GM12873 (cell line): Measurements from ENCODE around the gene HEPHL1.

ENCODE experiments used
- CTCF ChIP-seq: IDR thresholded peaks from 2 replicates; pipeline ENCODE4 v1.5.1; 2012; ENCODE audit warnings: low read depth, mild to moderate bottlenecking, moderate library complexity, low read length, control low read depth; ENCODE audit not compliant: insufficient read depth; ENCODE audit errors: missing control alignments

HEPHL1 gene

DNA sequence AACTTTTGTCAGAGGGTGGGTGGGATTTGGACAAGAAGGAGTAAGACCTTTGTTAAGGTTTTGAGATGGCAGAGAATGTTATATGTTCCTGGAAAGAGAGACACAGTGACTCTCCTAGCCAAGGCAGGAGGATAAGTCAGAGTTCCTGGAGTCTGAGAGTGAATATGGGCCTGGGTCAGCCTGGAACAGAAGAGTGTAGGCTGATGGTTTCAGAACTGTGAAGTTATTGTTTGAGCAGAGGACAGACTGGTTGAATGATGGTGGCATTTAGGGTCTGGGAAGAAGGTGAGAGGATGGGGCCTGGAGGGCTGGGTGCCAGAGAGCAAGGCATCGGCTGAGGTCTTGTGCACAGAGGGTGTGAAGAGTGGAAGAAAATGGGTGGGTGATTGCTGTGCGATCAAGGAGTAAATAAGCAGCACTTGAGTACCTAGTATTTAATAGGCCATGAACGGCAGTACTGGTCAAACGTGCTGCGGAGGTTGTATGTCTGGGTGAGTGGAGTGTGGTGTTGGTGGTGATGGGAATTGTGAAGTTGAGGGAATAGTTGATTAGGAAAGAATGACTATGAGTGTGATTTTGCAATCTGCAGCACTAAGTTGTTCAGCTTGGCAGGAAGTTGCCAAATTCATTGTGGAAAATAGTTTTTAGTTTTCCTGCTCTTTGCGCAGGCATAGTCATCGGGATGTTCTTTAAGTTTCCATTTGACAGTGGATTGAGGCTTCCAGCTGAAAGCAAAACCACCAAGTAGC lies 109.3 kb downstream of the HEPHL1 start:
- no peak for TF ChIP-seq CTCF

DNA sequence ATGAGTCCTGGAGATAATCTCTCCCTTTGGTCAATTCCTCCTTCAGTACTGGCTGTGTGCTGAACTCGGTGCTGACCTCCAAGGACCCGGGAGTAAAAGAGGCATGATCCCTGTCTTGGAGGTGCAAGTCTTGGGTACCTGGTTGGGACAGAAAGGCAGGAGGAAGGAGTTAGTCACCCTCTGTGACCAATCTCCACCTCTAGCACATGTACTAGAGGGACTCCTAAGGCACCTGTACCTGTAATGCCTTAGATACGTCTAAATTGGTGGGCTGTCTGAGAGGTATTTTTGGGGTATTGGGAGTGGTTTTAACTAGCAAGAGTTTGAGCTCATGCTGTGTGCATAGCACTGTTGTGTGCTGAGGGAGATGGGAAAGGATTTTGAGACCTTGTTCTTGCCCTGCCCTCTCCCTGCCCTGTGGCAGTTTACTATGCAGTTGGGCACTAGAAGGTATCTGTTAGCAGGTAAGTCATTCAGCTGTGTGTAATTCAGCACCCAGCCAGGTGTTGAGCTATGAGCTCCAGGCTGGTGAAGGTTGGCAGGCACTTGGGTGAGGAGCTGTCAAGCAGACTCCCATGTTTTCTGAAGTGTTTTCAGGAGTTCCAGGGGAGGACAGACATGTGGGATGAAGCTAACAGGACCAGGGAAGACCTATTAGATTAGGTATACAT lies 110.0 kb downstream of the HEPHL1 start:
- TF ChIP-seq CTCF, result no peak

- no peak for TF ChIP-seq CTCF
Measured at GRCh38 chr11:94131718-94132115, 110.6 kb downstream of the HEPHL1 start.

GRCh38 chr11:94132152-94132558 lies 111.0 kb downstream of the HEPHL1 start:
- no peak for TF ChIP-seq CTCF

GRCh38 chr11:94132823-94133408 lies 111.8 kb downstream of the HEPHL1 start:
- TF ChIP-seq CTCF, result no peak

- TF ChIP-seq CTCF, result no peak
Measured at GRCh38 chr11:94133752-94134151, 112.6 kb downstream of the HEPHL1 start.

DNA sequence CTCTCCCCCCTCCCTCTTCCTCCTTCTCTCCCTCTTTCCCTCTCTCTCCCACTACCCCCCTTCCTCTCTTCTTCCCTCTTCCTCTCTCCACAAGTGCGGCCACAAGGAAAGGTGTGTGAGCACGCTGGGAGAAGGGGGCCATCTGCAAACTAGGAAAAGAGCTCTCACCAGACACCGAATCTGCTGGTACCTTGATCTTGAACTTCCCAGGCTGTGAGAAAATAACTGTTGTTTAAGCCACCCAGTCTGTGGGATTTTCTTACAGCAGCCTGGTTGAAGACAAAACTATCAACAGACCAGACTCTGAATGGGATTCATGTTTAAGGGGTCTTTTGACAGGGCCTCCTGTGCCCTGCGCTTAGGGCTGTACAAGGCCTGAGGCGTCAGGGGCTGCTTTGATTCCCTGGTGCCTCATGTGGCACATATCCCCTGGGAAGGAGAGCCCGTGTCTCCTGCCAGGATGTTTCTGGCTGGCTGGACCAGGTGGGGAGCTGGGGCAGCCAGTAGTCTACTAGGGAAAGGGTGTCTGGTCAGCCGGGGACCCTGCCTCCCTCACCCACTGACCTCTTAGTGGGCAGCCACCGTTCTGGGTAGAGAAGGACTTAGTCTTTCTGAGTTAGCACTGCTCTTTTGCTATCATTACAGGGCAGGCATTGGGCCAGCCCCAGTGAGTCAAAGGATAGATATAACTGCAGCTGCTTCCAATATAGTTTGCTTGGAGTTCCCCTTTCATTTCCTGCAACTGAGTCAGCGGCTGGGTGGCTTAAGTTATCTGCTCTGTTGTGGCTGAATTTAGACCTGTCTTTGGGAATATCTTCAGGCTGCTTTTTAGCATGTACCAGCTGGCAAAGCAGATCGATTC lies 113.7 kb downstream of the HEPHL1 start:
- no peak for TF ChIP-seq CTCF
